HEK293 (cell line): ENCODE measurements around the gene HBA1.
A peak's percentile ranks its signal among the peaks of the same experiment; 100 is the strongest.

Experiments used
- CTCF ChIA-PET: fragments of 350-600 bp; formaldehyde crosslinking; extraction: SDS; loops from one replicate; lab custom pipeline; 2021; ENCODE audit warnings: antibody characterized with exemption; lab: Yijun Ruan, JAX
- POLR2A ChIA-PET: fragments of 300-600 bp; formaldehyde crosslinking; extraction: SDS; loops from one replicate; lab custom pipeline; 2020; ENCODE audit warnings: antibody characterized with exemption, inconsistent platforms; lab: Yijun Ruan, JAX
- H3K27ac ChIP-seq: fragments of 200-500 bp; sonication (Bioruptor generic); 2 replicates; pipeline ENCODE4 v1.5.1; 2014; ENCODE audit warnings: low read depth, low read length, control low read depth, inconsistent platforms; ENCODE audit errors: extremely low read depth
- H3K36me3 ChIP-seq, 2 experiments: fragments of 200-500 bp in 1 of 2; sonication (Bioruptor generic) in 1 of 2; 1 replicate in 1 of 2; 2 replicates in 1 of 2; pipeline ENCODE4 v1.5.1; 2014 to 2017; ENCODE audit warnings: inconsistent platforms in 2 of 2, low read length in 2 of 2; ENCODE audit not compliant: control insufficient read depth in 2 of 2, insufficient read depth in 1 of 2
- H3K4me1 ChIP-seq: fragments of 200-500 bp; sonication (Bioruptor generic); 2 replicates; pipeline ENCODE4 v1.5.1; 2014; ENCODE audit warnings: mild to moderate bottlenecking, low read length, inconsistent platforms; ENCODE audit not compliant: control insufficient read depth, insufficient read depth
- H3K4me3 ChIP-seq: 2 replicates; pipeline ENCODE4 v1.5.1; 2011; ENCODE audit warnings: low read depth, mild to moderate bottlenecking, control low read depth, low read length, moderate library complexity
- H3K9me3 ChIP-seq: fragments of 200-500 bp; sonication (Bioruptor generic); 2 replicates; pipeline ENCODE4 v1.5.1; 2014; ENCODE audit warnings: low read depth, low read length, inconsistent platforms; ENCODE audit not compliant: control insufficient read depth, insufficient read depth
- WT1 ChIP-seq: fragments of 450-650 bp; formaldehyde crosslinking; IDR thresholded peaks from 2 replicates; pipeline ENCODE4 v1.5.1; 2016; ENCODE audit warnings: missing biosample characterization, missing genetic modification characterization
- ZFP69B ChIP-seq: fragments of 450-650 bp; formaldehyde crosslinking; IDR thresholded peaks from 2 replicates; pipeline ENCODE4 v1.5.1; 2016; ENCODE audit warnings: missing biosample characterization, missing genetic modification characterization
- ZNF157 ChIP-seq: fragments of 450-650 bp; formaldehyde crosslinking; IDR thresholded peaks from 2 replicates; pipeline ENCODE4 v1.5.1; 2016; ENCODE audit warnings: missing biosample characterization, missing genetic modification characterization
- ZNF449 ChIP-seq: fragments of 450-650 bp; formaldehyde crosslinking; IDR thresholded peaks from 2 replicates; pipeline ENCODE4 v1.5.1; 2017; ENCODE audit warnings: missing biosample characterization, mild to moderate bottlenecking, missing genetic modification characterization, moderate library complexity
- ZNF623 ChIP-seq: fragments of 450-650 bp; formaldehyde crosslinking; IDR thresholded peaks from 2 replicates; pipeline ENCODE4 v1.5.1; 2016; ENCODE audit warnings: missing biosample characterization, missing genetic modification characterization
- ZNF830 ChIP-seq: fragments of 450-650 bp; IDR thresholded peaks from 2 replicates; pipeline ENCODE4 v1.5.0; 2018; ENCODE audit warnings: missing biosample characterization, missing genetic modification characterization, low read depth, mild to moderate bottlenecking, moderate library complexity
- TF ChIP-seq, protein P1 (sequence below): fragments of 450-650 bp; formaldehyde crosslinking; IDR thresholded peaks from 2 replicates; pipeline ENCODE4 v1.5.1; 2016; ENCODE audit warnings: missing biosample characterization, missing genetic modification characterization
- TF ChIP-seq, protein P2 (sequence below): fragments of 450-650 bp; formaldehyde crosslinking; IDR thresholded peaks from 2 replicates; pipeline ENCODE4 v1.5.1; 2016; ENCODE audit warnings: missing biosample characterization, missing genetic modification characterization, low read depth
- TF ChIP-seq, protein P3 (sequence below): fragments of 450-650 bp; formaldehyde crosslinking; IDR thresholded peaks from 2 replicates; pipeline ENCODE4 v1.5.1; 2016; ENCODE audit warnings: missing biosample characterization, missing genetic modification characterization
- TF ChIP-seq, protein P4 (sequence below): fragments of 450-650 bp; formaldehyde crosslinking; IDR thresholded peaks from 2 replicates; pipeline ENCODE4 v1.5.1; 2016; ENCODE audit warnings: missing biosample characterization, missing genetic modification characterization
- TF ChIP-seq, protein P5 (sequence below): fragments of 450-650 bp; formaldehyde crosslinking; IDR thresholded peaks from 2 replicates; pipeline ENCODE4 v1.5.1; 2017; ENCODE audit warnings: missing biosample characterization, missing genetic modification characterization
- TF ChIP-seq, protein P6 (sequence below): fragments of 450-650 bp; IDR thresholded peaks from 2 replicates; pipeline ENCODE4 v1.5.1; 2018; ENCODE audit warnings: missing biosample characterization, mild to moderate bottlenecking, missing genetic modification characterization

The HBA1 gene

GRCh38 chr16:152141-153128 lies 24.0 kb upstream of the HBA1 start, which contains the start of gene HBZ:
Gene HBZ, plus strand, starts transcription at chr16:152644. Its CDS starts 266 bp downstream, at chr16:152910.
- no peak within 1 kb of the TSS for H3K4me3 ChIP-seq
- no peaks in the 10 kb centered on the region for H3K36me3 ChIP-seq
- H3K4me1 ChIP-seq, result peaks cover 4% of the 10 kb centered on the region; the same call in 1 of the 2 replicates
- H3K9me3 ChIP-seq, result no peaks in the 10 kb centered on the region
- no peak within 1 kb of the TSS for H3K27ac ChIP-seq
- POLR2A ChIA-PET, result no interaction called here
- CTCF ChIA-PET, result interaction anchor here (0.7 kb wide), 1 partner anchor 183 kb away, joined by 3 read pairs; no protein-coding TSS in a partner anchor
- TF ChIP-seq, protein P1, sequence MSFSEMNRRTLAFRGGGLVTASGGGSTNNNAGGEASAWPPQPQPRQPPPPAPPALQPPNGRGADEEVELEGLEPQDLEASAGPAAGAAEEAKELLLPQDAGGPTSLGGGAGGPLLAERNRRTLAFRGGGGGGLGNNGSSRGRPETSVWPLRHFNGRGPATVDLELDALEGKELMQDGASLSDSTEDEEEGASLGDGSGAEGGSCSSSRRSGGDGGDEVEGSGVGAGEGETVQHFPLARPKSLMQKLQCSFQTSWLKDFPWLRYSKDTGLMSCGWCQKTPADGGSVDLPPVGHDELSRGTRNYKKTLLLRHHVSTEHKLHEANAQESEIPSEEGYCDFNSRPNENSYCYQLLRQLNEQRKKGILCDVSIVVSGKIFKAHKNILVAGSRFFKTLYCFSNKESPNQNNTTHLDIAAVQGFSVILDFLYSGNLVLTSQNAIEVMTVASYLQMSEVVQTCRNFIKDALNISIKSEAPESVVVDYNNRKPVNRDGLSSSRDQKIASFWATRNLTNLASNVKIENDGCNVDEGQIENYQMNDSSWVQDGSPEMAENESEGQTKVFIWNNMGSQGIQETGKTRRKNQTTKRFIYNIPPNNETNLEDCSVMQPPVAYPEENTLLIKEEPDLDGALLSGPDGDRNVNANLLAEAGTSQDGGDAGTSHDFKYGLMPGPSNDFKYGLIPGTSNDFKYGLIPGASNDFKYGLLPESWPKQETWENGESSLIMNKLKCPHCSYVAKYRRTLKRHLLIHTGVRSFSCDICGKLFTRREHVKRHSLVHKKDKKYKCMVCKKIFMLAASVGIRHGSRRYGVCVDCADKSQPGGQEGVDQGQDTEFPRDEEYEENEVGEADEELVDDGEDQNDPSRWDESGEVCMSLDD, result no peak
- TF ChIP-seq ZNF157 (no peak), ZNF623 (tag by site-specific recombination) (no peak), ZNF830 (tag by site-specific recombination) (no peak), ZFP69B (tag by site-specific recombination) (no peak), ZNF449 (peak; percentile 81), WT1 (tag by site-specific recombination) (no peak)
- TF ChIP-seq, protein P2, sequence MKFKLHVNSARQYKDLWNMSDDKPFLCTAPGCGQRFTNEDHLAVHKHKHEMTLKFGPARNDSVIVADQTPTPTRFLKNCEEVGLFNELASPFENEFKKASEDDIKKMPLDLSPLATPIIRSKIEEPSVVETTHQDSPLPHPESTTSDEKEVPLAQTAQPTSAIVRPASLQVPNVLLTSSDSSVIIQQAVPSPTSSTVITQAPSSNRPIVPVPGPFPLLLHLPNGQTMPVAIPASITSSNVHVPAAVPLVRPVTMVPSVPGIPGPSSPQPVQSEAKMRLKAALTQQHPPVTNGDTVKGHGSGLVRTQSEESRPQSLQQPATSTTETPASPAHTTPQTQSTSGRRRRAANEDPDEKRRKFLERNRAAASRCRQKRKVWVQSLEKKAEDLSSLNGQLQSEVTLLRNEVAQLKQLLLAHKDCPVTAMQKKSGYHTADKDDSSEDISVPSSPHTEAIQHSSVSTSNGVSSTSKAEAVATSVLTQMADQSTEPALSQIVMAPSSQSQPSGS (tag by site-specific recombination), result no peak
- TF ChIP-seq, protein P3, sequence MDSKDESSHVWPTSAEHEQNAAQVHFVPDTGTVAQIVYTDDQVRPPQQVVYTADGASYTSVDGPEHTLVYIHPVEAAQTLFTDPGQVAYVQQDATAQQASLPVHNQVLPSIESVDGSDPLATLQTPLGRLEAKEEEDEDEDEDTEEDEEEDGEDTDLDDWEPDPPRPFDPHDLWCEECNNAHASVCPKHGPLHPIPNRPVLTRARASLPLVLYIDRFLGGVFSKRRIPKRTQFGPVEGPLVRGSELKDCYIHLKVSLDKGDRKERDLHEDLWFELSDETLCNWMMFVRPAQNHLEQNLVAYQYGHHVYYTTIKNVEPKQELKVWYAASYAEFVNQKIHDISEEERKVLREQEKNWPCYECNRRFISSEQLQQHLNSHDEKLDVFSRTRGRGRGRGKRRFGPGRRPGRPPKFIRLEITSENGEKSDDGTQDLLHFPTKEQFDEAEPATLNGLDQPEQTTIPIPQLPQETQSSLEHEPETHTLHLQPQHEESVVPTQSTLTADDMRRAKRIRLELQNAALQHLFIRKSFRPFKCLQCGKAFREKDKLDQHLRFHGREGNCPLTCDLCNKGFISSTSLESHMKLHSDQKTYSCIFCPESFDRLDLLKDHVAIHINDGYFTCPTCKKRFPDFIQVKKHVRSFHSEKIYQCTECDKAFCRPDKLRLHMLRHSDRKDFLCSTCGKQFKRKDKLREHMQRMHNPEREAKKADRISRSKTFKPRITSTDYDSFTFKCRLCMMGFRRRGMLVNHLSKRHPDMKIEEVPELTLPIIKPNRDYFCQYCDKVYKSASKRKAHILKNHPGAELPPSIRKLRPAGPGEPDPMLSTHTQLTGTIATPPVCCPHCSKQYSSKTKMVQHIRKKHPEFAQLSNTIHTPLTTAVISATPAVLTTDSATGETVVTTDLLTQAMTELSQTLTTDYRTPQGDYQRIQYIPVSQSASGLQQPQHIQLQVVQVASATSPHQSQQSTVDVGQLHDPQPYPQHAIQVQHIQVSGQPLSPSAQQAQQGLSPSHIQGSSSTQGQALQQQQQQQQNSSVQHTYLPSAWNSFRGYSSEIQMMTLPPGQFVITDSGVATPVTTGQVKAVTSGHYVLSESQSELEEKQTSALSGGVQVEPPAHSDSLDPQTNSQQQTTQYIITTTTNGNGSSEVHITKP (tag by site-specific recombination), result peak; percentile 38; the same call in 1 of the 2 replicates
- TF ChIP-seq, protein P4, sequence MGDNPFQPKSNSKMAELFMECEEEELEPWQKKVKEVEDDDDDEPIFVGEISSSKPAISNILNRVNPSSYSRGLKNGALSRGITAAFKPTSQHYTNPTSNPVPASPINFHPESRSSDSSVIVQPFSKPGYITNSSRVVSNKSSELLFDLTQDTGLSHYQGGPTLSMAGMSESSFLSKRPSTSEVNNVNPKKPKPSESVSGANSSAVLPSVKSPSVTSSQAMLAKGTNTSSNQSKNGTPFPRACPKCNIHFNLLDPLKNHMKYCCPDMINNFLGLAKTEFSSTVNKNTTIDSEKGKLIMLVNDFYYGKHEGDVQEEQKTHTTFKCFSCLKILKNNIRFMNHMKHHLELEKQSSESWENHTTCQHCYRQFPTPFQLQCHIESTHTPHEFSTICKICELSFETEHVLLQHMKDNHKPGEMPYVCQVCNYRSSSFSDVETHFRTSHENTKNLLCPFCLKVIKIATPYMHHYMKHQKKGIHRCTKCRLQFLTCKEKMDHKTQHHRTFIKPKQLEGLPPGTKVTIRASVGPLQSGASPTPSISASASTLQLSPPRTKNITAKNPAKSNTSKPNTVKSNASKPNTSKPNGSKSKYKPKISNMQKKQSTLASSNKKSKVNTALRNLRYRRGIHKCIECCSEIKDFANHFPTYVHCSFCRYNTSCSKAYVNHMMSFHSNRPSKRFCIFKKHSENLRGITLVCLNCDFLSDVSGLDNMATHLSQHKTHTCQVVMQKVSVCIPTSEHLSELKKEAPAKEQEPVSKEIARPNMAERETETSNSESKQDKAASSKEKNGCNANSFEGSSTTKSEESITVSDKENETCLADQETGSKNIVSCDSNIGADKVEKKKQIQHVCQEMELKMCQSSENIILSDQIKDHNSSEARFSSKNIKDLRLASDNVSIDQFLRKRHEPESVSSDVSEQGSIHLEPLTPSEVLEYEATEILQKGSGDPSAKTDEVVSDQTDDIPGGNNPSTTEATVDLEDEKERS (tag by site-specific recombination), result no peak
- TF ChIP-seq, protein P5, sequence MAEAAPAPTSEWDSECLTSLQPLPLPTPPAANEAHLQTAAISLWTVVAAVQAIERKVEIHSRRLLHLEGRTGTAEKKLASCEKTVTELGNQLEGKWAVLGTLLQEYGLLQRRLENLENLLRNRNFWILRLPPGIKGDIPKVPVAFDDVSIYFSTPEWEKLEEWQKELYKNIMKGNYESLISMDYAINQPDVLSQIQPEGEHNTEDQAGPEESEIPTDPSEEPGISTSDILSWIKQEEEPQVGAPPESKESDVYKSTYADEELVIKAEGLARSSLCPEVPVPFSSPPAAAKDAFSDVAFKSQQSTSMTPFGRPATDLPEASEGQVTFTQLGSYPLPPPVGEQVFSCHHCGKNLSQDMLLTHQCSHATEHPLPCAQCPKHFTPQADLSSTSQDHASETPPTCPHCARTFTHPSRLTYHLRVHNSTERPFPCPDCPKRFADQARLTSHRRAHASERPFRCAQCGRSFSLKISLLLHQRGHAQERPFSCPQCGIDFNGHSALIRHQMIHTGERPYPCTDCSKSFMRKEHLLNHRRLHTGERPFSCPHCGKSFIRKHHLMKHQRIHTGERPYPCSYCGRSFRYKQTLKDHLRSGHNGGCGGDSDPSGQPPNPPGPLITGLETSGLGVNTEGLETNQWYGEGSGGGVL (tag by site-specific recombination), result no peak
- TF ChIP-seq, protein P6, sequence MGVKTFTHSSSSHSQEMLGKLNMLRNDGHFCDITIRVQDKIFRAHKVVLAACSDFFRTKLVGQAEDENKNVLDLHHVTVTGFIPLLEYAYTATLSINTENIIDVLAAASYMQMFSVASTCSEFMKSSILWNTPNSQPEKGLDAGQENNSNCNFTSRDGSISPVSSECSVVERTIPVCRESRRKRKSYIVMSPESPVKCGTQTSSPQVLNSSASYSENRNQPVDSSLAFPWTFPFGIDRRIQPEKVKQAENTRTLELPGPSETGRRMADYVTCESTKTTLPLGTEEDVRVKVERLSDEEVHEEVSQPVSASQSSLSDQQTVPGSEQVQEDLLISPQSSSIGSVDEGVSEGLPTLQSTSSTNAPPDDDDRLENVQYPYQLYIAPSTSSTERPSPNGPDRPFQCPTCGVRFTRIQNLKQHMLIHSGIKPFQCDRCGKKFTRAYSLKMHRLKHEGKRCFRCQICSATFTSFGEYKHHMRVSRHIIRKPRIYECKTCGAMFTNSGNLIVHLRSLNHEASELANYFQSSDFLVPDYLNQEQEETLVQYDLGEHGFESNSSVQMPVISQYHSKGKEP (tag by site-specific recombination), result no peak
